Right atrium auricular region (tissue), 2 donors: Measurements from ENCODE around the gene USP9X. TPM values are rescaled to one million over a fixed set of nuclear protein-coding genes. Genes with fewer than 3 reads are reported as not detected.

Source experiments
- DNase-seq: peaks from one replicate; pipeline ENCODE4 v3.0.0-alpha.2; 2019; ENCODE audit warnings: low spot score
- H3K27ac ChIP-seq, 2 donors: fragments of 200-600 bp; sonication (generic); 1 replicate in 1 of 2; 2 replicates in 1 of 2; pipeline ENCODE4 v1.5.1; 2016 to 2019
- H3K27me3 ChIP-seq, 2 donors: fragments of 200-600 bp; sonication (generic); one replicate each; pipeline versions ENCODE4 v1.5.1 to v1.6.0; 2017 to 2019
- H3K36me3 ChIP-seq: fragments of 200-600 bp; sonication (generic); one replicate; pipeline ENCODE4 v1.5.1; 2016
- H3K4me1 ChIP-seq, 2 donors: fragments of 200-600 bp; sonication (generic); one replicate each; pipeline versions ENCODE4 v1.5.1 to v1.6.0; 2017 to 2019
- H3K4me3 ChIP-seq, 2 donors: fragments of 200-600 bp; sonication (generic); 1 replicate in 1 of 2; 2 replicates in 1 of 2; pipeline ENCODE4 v1.5.1; 2017 to 2019; ENCODE audit warnings: mild to moderate bottlenecking in 1 of 2, moderate library complexity in 1 of 2
- H3K9me3 ChIP-seq, 2 donors: fragments of 200-600 bp; sonication (generic); one replicate each; pipeline ENCODE4 v1.5.1; 2019
- CTCF ChIP-seq, 2 donors: fragments of 200-600 bp; sonication (generic); IDR thresholded peaks; one replicate each; pipeline ENCODE4 v1.5.1; 2019; ENCODE audit warnings: antibody characterized with exemption in 2 of 2
- total RNA-seq, 2 donors: library from RNA; depleted of rRNA; stranded (reverse); fragments of >200 nt; gene quantifications; one replicate each; pipeline ENCODE4 v1.1.0, GENCODE V29; 2016

USP9X gene
- total RNA-seq, 2 donors from 2014 or later, result 57.2 to 65.1 TPM

GRCh38 chrX:41085878-41086626, 807 bp downstream of the USP9X start:
- DNase-seq, result peak; percentile 65
- Histone ChIP-seq H3K27ac (peak overlapping the region; percentile 97 to 98), H3K9me3 (no peaks in the 10 kb centered on the region), H3K4me3 (peak overlapping the region; percentile 76 to 96), H3K27me3 (no peaks in the 10 kb centered on the region), H3K4me1 (peaks cover 0 to 41% of the 10 kb centered on the region in 2 donors), H3K36me3 (no peaks in the 10 kb centered on the region)
- no peak for TF ChIP-seq CTCF (IDR thresholded peaks at IDR 0.05)

GRCh38 chrX:41086627-41086932, 1.3 kb downstream of the USP9X start:
- no peaks in the 10 kb centered on the region for H3K27me3 ChIP-seq
- no peaks in the 10 kb centered on the region for H3K36me3 ChIP-seq
- H3K4me3 ChIP-seq, result peak overlapping the region; percentile 76 to 96
- no peak for DNase-seq
- H3K4me1 ChIP-seq, result peaks cover 0 to 44% of the 10 kb centered on the region in 2 donors
- TF ChIP-seq CTCF (IDR thresholded peaks at IDR 0.05), result no peak
- H3K27ac ChIP-seq, result peak overlapping the region; percentile 97 to 98
- no peaks in the 10 kb centered on the region for H3K9me3 ChIP-seq

- H3K27me3 ChIP-seq, result no peaks in the 10 kb centered on the region
- peak overlapping the region; percentile 97 to 98 for H3K27ac ChIP-seq
- peaks cover 0 to 44% of the 10 kb centered on the region in 2 donors for H3K4me1 ChIP-seq
- H3K4me3 ChIP-seq, result peak overlapping the region; percentile 76 to 96
- H3K36me3 ChIP-seq, result no peaks in the 10 kb centered on the region
- no peak for TF ChIP-seq CTCF (IDR thresholded peaks at IDR 0.05)
- no peak for DNase-seq
- no peaks in the 10 kb centered on the region for H3K9me3 ChIP-seq
These were observed 2.0 kb downstream of the USP9X start for GRCh38 chrX:41087201-41087600.

- H3K4me3 ChIP-seq, result no peak overlapping the region
- peaks cover 0 to 56% of the 10 kb centered on the region in 2 donors for H3K4me1 ChIP-seq
- TF ChIP-seq CTCF (IDR thresholded peaks at IDR 0.05), result no peak
- H3K27me3 ChIP-seq, result no peaks in the 10 kb centered on the region
- no peaks in the 10 kb centered on the region for H3K36me3 ChIP-seq
- H3K9me3 ChIP-seq, result no peaks in the 10 kb centered on the region
- no peak overlapping the region for H3K27ac ChIP-seq
- no peak for DNase-seq
These were observed 5.5 kb downstream of the USP9X start for GRCh38 chrX:41090568-41091238.

- no peak overlapping the region for H3K27ac ChIP-seq
- H3K9me3 ChIP-seq, result no peaks in the 10 kb centered on the region
- no peak for TF ChIP-seq CTCF (IDR thresholded peaks at IDR 0.05)
- no peak for DNase-seq
- no peak overlapping the region for H3K4me3 ChIP-seq
- peaks cover 0 to 54% of the 10 kb centered on the region in 2 donors for H3K4me1 ChIP-seq
- no peaks in the 10 kb centered on the region for H3K36me3 ChIP-seq
- H3K27me3 ChIP-seq, result no peaks in the 10 kb centered on the region
These were observed 7.5 kb downstream of the USP9X start for GRCh38 chrX:41092776-41093175.
